Neural progenitor cell (in vitro differentiated cells): Measurements from ENCODE around the gene ME2.

Experiments
- EZH2phosphoT487 ChIP-seq: fragments of 200-600 bp; sonication (generic); IDR thresholded peaks from 2 replicates; pipeline ENCODE4 v1.6.1; 2017; ENCODE audit warnings: antibody characterized with exemption
- TF ChIP-seq, protein P1 (sequence below): fragments of 200-600 bp; sonication (generic); IDR thresholded peaks from 2 replicates; pipeline ENCODE4 v1.5.1; 2017; ENCODE audit warnings: antibody characterized with exemption, mild to moderate bottlenecking

DNA sequence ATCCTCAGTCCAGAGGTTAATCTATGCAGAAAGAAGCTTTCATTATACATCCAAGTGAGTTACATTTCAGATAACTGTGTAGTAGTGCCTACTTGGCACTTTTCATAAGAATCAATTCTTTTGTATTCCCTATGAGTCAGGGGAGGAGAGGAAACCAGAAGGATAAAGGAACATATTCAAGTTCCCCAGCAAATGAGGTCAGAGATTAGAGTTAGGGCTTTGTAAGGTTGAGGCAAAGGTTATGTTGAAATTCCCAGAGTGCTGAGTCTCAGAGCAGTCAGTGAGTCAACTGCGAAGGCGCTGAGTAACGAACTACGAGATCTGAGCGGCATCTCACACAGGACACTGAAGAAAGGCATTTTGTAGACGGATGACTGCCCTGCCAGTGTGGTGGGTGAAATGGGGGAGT lies 25.1 kb upstream of the ME2 start:
- TF ChIP-seq, protein P1, sequence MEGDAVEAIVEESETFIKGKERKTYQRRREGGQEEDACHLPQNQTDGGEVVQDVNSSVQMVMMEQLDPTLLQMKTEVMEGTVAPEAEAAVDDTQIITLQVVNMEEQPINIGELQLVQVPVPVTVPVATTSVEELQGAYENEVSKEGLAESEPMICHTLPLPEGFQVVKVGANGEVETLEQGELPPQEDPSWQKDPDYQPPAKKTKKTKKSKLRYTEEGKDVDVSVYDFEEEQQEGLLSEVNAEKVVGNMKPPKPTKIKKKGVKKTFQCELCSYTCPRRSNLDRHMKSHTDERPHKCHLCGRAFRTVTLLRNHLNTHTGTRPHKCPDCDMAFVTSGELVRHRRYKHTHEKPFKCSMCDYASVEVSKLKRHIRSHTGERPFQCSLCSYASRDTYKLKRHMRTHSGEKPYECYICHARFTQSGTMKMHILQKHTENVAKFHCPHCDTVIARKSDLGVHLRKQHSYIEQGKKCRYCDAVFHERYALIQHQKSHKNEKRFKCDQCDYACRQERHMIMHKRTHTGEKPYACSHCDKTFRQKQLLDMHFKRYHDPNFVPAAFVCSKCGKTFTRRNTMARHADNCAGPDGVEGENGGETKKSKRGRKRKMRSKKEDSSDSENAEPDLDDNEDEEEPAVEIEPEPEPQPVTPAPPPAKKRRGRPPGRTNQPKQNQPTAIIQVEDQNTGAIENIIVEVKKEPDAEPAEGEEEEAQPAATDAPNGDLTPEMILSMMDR = no peak
- no peak for TF ChIP-seq EZH2phosphoT487
